HepG2 (cell line): ENCODE data around the gene CACNA1C.

Experiments used
- CHCHD3 ChIP-seq: sonication (generic); formaldehyde crosslinking; IDR thresholded peaks from 2 replicates; pipeline ENCODE4 v1.8.0; 2022; ENCODE audit warnings: mild to moderate bottlenecking, missing genetic modification reagents, moderate library complexity
- SUZ12 ChIP-seq: fragments of 150-350 bp; IDR thresholded peaks from 2 replicates; pipeline ENCODE4 v1.6.1; 2014; ENCODE audit warnings: low read depth, low read length
- ZNF317 ChIP-seq: sonication (generic); formaldehyde crosslinking; IDR thresholded peaks from 2 replicates; pipeline ENCODE4 v1.5.0; 2020; ENCODE audit warnings: mild to moderate bottlenecking, missing genetic modification reagents
- TF ChIP-seq, protein P1 (sequence below): sonication (generic); formaldehyde crosslinking; IDR thresholded peaks from 2 replicates; pipeline ENCODE4 v1.5.0; 2020; ENCODE audit warnings: mild to moderate bottlenecking, missing genetic modification reagents, moderate library complexity

- TF ChIP-seq SUZ12, result no peak
- TF ChIP-seq, protein P1, sequence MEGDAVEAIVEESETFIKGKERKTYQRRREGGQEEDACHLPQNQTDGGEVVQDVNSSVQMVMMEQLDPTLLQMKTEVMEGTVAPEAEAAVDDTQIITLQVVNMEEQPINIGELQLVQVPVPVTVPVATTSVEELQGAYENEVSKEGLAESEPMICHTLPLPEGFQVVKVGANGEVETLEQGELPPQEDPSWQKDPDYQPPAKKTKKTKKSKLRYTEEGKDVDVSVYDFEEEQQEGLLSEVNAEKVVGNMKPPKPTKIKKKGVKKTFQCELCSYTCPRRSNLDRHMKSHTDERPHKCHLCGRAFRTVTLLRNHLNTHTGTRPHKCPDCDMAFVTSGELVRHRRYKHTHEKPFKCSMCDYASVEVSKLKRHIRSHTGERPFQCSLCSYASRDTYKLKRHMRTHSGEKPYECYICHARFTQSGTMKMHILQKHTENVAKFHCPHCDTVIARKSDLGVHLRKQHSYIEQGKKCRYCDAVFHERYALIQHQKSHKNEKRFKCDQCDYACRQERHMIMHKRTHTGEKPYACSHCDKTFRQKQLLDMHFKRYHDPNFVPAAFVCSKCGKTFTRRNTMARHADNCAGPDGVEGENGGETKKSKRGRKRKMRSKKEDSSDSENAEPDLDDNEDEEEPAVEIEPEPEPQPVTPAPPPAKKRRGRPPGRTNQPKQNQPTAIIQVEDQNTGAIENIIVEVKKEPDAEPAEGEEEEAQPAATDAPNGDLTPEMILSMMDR (CRISPR knock-in tag), result no peak
- TF ChIP-seq ZNF317 (CRISPR knock-in tag), result no peak
- TF ChIP-seq CHCHD3 (CRISPR knock-in tag), result no peak
Measured at GRCh38 chr12:2167231-2167630, 114.4 kb downstream of the CACNA1C start.
